ENCODE measurements around the gene BCL7A.

DNA sequence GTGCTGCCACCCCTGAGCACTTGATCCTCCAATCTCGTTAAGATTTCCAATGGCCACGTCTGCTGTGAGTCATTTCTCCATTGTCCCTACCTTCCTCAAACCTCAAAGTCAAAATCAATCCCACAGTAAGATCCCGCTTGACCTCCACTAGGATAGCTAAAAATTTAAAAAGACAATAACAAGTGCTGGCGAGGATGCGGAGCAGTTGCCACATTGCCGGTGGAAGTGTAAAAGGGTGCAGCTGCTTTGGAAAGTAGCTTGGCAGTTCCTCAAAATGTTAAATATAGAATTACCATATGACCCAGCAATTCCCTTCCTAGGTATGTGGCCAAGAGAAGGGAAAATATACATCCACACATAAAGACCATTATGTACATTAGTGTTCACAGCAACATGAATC is 9.5 kb upstream of the BCL7A start:
- TF ChIP-seq POLR2AphosphoS5 (IDR thresholded peaks at IDR 0.05) (no peak), POLR2A (IDR thresholded peaks at IDR 0.05) (no peak), EP300 (IDR thresholded peaks at IDR 0.05) (no peak)

All from gastroesophageal sphincter (tissue), 2 donors.